Esophagus squamous epithelium (tissue), 4 donors: Measurements from ENCODE around the gene MYO9B.

Experiments used
- CTCF ChIP-seq, 6 experiments: fragments of 450-650 bp in 4 of 6; fragments of 200-600 bp in 2 of 6; sonication (generic) in 2 of 6; IDR thresholded peaks; one replicate each; pipeline ENCODE4 v1.5.1; 2016 to 2019; ENCODE audit warnings: antibody characterized with exemption in 6 of 6, mild to moderate bottlenecking in 4 of 6, moderate library complexity in 4 of 6
- POLR2A ChIP-seq, 4 donors: fragments of 450-650 bp; IDR thresholded peaks; one replicate each; pipeline ENCODE4 v1.6.1; 2017; ENCODE audit warnings: antibody characterized with exemption in 4 of 4, mild to moderate bottlenecking in 4 of 4, moderate library complexity in 3 of 4

GRCh38 chr19:17103177-17103576 is 27.6 kb downstream of the MYO9B start:
- TF ChIP-seq CTCF (IDR thresholded peaks at IDR 0.05) = peak in 4 of 6 experiments; percentile 18 to 58 (median 48)
- TF ChIP-seq POLR2A (IDR thresholded peaks at IDR 0.05) = no peak
